GM19463 (cell line): ENCODE results near the gene CPA1.

Source experiments
- ATAC-seq: cut with Tn5 transposase; IDR thresholded peaks from one replicate; pipeline ENCODE4 v1.9.1; 2021; ENCODE audit warnings: mild to moderate bottlenecking, moderate library complexity; ENCODE audit not compliant: unreplicated experiment

Gene CPA1

DNA sequence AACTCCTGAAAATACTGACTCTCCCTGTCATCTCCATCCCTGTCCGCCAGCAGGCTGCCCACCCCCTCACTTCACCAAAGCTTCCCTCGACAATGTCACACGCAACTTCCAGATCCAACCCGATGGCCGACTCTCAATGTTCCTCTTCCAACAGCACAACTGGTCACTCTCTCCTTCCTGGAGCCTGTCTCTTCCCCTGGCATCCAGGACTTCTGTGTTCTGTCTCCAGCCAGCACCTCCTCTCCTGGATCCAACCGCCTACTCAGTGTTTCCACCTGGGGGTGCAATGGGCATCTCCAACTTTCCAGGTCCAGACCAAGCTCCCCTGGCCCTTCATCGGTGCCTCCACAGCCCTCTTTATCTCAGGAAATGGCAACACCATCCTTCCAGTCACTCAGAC is 27.1 kb upstream of the CPA1 start:
- no peak for ATAC-seq

DNA sequence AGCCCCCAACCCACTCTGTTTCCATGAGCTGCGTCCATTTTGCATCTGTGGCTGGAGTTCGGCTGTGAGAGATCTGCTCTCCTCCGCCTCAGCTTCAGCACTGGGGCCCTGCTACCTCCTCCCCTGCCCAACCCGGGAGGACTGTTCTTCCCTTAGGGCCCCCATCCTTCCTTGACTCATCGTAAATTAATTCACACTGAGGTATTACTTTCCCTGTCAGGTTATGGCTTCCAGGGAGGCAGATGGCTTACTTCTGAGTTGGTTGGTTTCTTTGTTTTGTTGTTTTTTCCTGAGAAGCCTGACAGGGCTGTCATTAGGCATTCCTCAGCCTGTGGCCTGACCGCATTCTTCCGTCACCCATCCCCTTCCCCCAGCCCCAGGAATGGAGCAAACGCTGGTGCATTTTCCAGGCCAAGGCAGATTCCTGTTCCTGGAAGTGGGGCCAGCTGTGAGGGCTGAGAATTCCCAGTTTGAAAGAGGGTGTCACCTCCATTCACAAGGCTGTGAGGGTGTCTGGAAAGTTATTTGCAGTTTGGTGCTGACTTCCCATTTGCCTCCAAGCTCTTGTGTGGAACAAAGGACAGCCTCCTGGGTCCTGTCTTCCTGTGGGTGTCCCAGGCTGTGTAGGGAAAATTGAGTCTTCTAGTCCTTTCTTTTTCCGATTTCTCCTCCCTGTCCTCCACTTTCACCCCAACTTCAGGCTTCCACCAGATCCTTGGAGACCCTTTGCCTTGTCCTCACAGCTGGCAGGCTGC is 24.0 kb upstream of the CPA1 start:
- ATAC-seq, result no peak

DNA sequence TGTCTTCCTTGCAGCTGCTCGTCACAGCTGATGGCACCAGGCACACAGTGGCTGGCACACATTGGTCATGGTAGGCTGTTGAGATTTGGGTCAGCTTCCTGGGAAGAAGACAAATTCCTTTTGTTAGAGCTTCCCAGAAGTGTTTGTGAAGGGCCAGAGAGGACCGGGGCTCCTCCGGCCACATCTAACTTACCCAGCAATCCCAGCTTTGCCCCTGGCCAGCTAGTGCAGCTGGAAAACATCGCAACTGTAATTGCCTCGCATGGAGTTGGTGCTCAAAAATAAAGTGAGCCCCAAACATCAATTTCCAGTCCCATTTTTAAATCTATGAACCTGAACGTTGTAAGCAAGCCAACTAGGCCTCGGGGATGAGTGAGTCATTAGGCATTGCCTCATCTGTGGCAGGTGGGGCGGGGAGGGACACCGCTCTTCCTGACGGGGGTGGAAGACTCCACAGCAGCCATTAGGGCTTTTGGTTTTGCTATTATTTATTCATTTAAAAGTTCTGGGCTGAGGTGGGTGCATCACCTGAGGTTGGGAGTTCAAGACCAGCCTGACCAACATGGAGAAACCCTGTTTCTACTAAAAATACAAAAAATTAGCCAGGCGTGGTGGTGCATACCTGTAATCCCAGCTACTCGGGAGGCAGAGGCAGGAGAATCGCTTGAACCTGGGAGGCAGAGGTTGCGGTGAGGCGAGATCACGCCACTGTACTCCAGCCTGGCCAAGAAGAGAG is 23.2 kb upstream of the CPA1 start:
- no peak for ATAC-seq

DNA sequence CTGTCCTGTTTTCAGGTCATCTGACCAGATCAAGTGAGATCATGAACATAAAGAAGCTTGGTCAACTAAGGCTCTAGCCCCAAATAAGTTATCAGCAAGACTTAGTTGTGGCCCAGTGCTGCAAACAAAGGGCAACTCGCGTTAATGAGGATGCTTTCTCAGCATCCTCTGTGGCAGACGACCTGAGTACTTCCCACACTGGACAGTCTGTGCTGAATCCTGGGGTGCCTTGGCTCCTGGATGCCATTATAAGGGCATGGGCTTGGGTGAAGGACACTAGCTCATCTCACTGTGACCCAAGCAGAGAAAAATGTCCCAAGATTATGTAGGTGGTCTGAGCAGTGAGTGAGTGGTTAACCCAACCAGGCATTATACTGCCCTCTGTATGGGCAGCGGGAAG is 21.8 kb upstream of the CPA1 start:
- ATAC-seq, result no peak

DNA sequence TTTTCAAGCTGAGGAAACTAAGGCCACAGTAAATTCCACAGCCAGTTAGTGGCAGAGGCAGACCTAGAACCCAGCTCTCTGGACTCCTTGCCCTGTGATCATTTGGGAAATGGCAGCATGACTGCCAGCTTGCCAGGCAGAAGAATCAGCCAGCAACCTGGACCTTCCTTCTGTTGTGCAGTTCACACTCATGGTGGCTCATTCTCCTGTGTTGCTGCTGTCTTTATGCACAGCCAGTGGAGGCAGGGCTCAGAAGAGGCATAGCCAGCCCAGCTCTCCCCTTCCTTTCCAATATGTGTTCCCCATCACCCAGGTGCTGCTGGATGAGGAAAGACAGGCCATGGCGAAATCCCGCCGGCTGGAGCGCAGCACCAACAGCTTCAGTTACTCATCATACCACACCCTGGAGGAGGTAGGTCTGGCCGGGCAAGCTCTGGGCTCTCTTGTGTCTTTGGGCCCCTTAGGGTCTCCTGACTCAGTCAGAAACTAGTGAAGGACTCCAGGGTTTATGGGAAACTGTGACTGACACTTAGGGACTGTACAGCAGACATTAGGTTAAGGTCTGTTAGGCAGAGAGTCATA is 20.9 kb upstream of the CPA1 start:
- no peak for ATAC-seq

DNA sequence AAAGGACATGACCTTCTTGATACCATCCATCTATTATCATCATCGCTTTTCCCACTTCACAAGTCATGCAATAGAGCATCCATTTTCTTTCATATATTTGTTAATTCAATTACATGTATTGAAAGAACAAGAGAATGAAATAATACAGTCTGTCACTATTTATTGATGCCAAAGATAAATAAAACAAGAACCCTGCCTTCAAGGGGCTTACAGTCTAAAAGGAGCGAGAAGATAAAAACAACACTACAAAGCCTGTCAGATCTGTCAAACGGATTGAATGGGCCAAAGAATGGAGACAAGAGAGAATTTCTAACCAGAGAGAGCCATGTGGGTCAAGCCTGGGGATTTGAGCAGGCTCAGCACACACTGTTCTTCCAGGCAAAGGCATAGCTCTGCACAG is 19.8 kb upstream of the CPA1 start:
- no peak for ATAC-seq

DNA sequence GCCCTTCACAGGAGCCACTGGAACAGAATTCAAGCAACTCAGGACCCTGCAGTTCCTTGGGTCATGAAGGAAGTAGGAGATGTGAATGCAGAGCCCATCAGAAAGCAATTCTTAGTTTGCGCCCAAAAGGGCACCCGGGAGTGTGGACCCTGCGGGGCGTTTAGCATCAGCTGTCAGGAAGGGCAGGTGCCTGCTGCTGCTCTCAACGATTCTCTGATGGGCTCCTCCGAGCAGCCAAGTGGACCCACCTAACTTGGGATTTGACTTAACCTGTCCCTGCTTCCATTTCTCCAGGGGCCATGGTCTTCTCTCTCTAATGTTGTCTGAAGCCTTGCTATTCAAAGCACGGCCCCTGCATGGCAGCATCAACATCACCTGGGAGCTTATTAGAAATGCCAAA is 18.6 kb upstream of the CPA1 start:
- ATAC-seq, result no peak

DNA sequence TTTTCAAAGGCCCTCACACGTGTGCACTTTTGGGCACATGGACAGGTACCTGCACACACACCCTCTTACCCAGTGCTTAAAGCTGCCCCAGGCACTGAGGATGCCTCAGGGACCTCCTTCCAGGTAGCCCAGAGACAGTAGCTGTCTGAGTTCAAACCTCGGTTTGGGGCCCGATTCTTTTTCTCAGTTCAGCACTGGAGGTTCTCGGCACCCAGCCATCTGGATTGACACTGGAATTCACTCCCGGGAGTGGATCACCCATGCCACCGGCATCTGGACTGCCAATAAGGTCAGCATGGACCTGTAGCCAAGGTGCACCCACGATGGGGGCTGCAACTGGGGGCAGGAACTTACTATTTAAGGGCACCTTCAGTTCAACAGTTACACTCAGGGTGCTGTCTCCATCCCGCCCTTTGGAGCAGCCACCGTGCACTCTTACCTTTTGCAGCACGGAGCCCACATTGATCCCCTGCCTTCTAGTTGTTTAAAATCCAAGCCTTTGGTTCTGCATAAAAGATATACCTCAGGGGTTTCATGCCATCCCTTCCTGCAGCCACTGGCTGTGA is 18.0 kb upstream of the CPA1 start:
- ATAC-seq, result no peak

DNA sequence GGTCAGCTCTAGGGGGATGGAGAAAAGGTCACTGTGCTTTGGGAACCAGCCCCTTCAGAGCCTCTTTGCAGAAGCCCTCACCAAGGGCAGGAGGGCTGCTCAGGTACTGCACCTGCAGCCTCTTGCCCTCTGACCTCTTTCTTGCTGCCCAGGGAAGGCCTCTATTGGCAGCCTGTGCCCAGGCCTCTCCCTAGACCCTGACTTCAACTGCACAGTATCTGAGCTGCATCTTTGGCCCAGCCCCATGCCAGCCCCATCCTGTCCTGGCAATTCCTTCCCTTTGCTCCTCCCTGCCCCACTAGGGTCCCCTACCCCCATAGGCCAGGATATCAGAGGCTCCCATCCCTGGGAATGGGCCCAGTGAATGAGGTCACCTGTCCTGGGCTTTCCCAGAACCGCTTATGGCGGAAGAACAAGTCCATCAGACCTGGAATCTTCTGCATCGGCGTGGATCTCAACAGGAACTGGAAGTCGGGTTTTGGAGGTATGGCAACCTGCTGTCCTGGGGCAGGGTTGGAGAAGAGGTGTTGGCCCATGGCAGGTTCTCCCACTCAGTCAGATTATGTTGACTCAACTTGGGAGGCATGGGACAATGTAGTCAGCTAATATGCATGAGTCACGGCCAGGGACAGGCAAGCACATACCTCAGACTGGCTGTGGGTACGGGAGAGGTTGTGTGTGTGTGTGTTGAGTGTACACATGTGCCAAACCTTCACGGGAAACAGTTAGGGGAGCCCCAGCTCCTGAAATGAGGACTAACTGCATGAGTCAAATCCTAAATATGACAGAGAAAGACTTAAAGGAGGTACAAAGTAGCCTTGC is 17.1 kb upstream of the CPA1 start:
- ATAC-seq, result peak; percentile 40

DNA sequence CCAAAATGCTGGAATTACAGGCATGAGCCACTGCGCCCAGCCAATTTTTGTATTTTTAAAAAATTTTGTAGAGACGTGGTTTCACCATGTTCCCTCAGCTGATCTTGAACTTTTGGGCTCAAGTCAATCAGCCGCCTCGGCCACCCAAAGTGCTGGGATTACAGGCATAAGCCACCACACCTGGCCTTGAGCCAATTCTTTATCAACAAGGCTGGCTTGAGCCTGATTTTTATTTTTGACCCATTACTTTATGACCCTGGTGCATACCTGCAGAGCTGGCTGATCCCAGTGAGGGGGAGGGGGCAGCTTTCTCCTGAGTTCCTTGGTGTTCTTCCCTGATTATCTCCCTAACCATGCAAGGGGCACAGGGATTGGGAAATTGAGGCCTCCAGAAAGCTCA is 15.8 kb upstream of the CPA1 start:
- ATAC-seq, result no peak

DNA sequence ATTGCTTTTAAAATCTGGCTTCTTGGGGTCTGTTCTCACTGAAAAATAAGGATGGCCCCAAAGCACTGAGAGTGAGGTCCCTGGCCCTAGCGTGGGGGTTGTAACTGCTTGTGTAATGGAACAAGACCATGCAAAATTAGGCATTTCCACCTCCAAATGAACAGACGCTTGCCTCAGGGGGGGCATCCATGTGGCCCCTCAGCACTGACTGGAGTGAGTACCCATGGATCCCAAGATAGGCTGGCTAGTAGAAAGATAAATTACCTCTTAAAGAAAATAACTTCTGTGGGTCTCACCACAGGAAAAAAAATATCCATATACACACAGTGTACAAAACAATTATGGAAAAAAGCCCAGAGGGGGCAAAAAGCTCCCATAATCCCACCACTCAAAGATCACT is 15.2 kb upstream of the CPA1 start:
- ATAC-seq, result no peak

DNA sequence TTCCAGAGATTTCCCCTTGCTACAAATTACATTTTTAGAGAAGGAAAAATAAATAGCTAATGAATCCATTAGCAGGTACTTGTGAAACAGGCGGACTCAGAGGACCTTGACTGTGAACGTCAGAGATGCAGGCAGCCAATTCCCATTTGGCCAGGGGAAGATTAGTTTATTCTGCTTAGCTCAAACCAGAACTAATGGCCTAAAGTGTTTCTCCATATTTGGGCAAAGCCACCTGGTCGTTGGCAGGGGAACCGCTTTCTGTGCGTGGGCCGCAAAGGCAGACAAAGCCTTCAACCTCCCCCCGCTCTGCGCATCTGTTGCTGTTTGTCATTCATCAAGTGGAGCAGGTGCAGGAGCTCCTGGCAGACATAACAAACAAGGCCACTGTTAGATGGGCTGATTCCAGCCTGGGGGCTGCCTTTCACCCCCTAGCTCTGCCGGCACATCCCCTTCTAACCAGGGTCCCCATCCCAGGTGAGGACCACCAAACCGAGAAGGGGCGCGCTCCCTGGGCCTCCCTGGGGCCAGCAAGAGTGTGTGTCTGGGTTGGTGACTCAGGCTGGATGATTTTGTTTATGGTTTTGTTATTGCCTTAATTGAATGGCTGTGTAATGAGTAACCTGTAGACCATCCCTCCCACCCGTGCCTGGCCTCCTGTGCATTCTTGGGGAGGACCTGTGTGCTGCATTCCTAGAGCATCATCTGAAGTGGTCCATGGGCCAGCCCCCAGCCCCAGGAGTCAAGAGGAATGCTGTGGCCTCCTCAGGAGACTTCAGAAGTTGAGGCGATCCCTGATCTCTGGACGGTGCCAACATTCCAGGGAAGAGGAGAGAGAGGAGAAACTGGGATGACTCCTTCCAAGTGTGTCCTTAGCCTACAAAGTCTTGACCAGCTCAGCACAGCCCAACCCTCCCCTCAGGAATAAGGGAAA is 14.5 kb upstream of the CPA1 start:
- ATAC-seq, result peak; percentile 74

DNA sequence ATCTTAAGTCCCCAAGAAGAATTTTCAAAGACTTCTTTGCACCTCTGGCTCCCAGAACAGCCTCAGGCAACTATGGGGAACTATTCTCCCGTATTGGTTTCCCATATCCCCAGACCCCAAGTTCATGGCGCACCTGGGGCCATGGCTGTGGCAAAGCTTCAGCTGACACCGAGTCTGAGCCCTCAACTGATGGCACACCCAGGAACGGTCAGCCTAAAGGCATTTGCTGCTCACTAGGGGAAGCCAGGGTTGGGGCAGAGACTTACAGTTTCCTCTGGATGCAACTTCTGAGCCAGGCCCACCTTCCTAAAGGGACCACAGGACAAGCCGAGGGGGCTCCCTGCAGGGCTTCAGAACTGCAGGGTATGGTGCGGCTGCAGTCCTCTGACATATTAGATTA is 13.7 kb upstream of the CPA1 start:
- no peak for ATAC-seq

DNA sequence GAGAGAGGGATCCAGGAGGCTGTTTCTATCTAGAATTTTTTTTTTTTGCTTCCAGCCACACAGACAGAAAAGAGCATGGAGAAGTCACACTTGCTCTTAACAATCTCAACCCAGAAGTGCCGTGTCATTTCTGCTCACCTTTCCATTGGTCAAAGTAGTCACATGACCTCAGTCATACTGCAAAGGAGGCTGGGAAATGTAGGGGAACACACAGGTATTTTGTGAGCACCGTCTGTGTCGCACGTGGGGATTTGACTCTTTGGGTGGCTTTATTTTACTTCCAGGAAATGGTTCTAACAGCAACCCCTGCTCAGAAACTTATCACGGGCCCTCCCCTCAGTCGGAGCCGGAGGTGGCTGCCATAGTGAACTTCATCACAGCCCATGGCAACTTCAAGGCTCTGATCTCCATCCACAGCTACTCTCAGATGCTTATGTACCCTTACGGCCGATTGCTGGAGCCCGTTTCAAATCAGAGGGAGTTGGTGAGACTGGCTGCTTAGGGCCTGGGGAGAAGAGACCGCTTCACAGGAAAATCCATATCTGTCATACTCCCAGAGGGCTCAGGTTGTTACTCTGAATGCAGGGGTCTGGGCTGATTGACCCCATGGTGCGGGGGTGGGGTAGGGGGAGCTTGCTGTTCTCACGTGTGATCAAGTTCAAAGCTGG is 13.1 kb upstream of the CPA1 start:
- no peak for ATAC-seq

DNA sequence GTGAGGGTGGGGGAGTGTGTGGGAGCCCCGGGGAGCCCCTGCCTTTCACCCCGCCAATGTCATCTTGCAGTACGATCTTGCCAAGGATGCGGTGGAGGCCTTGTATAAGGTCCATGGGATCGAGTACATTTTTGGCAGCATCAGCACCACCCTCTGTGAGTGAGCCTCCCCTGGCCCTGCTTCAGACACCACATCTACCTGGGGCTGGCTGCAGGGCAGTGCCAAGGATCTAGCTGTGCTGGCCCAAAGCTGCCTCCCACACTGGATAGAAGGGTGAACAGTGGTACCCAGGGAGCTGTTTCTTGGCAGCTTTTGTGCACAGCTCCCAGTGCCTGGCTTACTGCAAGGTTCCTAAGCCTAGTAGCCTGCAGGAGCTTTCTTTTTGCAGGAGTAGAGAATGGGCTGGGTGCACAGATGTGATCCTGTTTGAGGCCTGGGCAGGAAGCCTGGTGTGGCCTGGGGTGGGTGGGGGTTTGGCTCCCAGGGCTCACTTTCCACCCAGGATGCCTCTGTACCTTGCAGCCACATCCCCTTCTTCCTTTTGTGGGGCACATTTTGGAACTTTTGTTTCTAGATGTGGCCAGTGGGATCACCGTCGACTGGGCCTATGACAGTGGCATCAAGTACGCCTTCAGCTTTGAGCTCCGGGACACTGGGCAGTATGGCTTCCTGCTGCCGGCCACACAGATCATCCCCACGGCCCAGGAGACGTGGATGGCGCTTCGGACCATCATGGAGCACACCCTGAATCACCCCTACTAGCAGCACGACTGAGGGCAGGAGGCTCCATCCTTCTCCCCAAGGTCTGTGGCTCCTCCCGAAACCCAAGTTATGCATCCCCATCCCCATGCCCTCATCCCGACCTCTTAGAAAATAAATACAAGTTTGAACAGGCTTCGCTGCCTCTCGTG is 12.2 kb upstream of the CPA1 start:
- no peak for ATAC-seq

DNA sequence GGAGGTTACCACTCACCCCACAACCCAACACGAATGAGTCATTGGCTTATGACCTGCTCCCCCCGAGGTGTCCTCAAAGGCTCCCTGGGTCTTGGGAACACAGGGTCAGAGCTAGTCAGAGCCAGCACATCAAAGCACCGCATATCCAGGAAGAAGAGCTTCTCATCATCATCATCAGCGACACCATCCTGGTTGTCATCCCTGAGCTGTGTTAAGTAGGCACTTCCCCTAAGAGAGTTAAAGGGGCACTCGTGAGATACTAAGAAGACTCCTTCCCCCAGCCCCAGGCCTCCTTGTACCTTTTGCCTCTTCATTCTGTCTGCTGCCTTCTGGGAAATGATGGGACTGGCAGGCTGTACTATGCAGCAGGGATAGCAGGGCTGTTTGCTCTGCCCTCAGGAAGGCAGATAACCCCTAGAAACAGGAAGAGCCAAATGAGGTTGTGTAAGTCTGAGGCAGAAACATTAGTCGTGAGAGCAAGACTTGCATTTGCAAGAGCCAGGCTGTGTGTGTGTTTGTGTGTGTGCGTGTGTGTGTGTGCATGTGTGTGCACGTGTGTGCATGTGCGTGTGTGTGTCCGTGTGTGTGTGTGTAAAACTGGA is 11.1 kb upstream of the CPA1 start:
- ATAC-seq, result no peak

DNA sequence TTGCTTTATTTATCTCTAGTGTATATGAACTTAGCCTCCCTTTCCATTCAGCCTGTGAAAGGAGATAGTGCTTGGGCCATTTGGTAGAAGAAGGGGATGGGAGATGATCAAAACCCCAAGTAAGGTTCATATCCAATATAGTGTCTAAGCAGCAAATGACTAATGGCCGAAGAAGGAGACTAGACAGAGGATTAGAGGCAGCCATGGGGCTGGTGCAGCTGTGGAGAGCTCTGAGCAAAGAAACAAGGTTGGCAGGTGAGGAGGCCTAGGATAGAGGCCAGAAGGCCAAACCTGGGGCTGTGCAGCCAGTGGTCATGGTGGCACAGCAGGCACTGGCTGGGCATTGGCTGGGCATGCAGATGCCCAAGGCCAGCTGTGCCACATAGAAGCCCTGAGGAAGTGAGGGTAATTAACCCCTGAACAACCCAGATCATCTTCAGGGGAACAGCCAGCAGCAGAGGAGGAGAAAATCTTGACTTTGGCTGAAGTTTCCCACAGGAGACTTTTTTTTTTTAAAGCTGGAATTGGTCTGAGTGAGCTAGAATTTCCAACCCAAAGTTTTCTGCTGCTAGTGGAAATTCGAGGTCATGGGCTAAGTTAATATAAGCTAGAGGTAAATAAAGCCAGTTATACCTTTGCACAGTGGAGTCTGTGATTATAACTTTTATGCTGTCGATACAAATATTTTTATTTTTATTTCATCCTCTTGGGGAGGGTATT is 10.3 kb upstream of the CPA1 start:
- ATAC-seq, result no peak
